Natural killer cell (primary cell): ENCODE measurements around the gene LRRC30. TPM values are rescaled to one million over a fixed set of nuclear protein-coding genes. Genes with fewer than 3 reads are reported as not detected.

Experiments used
- ATAC-seq, 3 donors: fragments of 150-1000 bp in 2 of 3; fragments of 200-7000 bp in 1 of 3; cut with Tn5 transposase; 1 replicate in 1 of 3; 2 replicates in 2 of 3; pipeline ENCODE4 v1.10.0; 2021; ENCODE audit warnings: mild to moderate bottlenecking in 2 of 3, moderate library complexity in 2 of 3
- DNase-seq, 2 donors: peaks; one replicate each; pipeline versions ENCODE4 v3.0.0 to v3.0.0-alpha.2; 2013 to 2021; ENCODE audit warnings: mixed read lengths in 1 of 2
- H3K27ac ChIP-seq: one replicate; pipeline ENCODE4 v1.5.1; 2013; ENCODE audit warnings: mild to moderate bottlenecking, low read length
- H3K27me3 ChIP-seq: one replicate; pipeline ENCODE4 v1.6.1; 2013; ENCODE audit warnings: low read length; ENCODE audit not compliant: control insufficient read depth, insufficient read depth
- H3K36me3 ChIP-seq: one replicate; pipeline ENCODE4 v1.6.1; 2013; ENCODE audit warnings: low read length; ENCODE audit not compliant: control insufficient read depth, insufficient read depth
- H3K4me1 ChIP-seq: one replicate; pipeline ENCODE4 v1.6.1; 2013; ENCODE audit warnings: low read length; ENCODE audit not compliant: control insufficient read depth, insufficient read depth
- H3K4me3 ChIP-seq: one replicate; pipeline ENCODE4 v1.5.1; 2013; ENCODE audit warnings: low read length
- H3K9me3 ChIP-seq: one replicate; pipeline ENCODE4 v1.6.1; 2013; ENCODE audit warnings: low read length; ENCODE audit not compliant: control insufficient read depth, insufficient read depth
- H3K27ac Mint-ChIP-seq, 2 donors: one replicate each; pipeline ENCODE4 v1.8.0; 2022; ENCODE audit warnings: mild to moderate bottlenecking in 2 of 2, mixed read lengths in 2 of 2, moderate library complexity in 1 of 2
- H3K27me3 Mint-ChIP-seq, 2 donors: one replicate each; pipeline ENCODE4 v1.8.0; 2022; ENCODE audit warnings: low read depth in 2 of 2, mixed read lengths in 2 of 2
- H3K36me3 Mint-ChIP-seq: one replicate; pipeline ENCODE4 v1.8.0; 2022; ENCODE audit warnings: mixed read lengths
- H3K4me1 Mint-ChIP-seq, 2 donors: one replicate each; pipeline ENCODE4 v1.8.0; 2022; ENCODE audit warnings: mixed read lengths in 2 of 2
- H3K4me3 Mint-ChIP-seq: one replicate; pipeline ENCODE4 v1.8.0; 2022; ENCODE audit warnings: mild to moderate bottlenecking, moderate library complexity, mixed read lengths
- H3K9me3 Mint-ChIP-seq, 2 donors: one replicate each; pipeline ENCODE4 v1.8.0; 2022; ENCODE audit warnings: mixed read lengths in 2 of 2
- CTCF ChIP-seq: fragments of 200-600 bp; IDR thresholded peaks from one replicate; pipeline ENCODE4 v1.8.0; 2022; ENCODE audit warnings: antibody characterized with exemption
- WGBS: methylation state at CpG from one replicate; pipeline ENCODE4 v1.1.7; 2013; ENCODE audit warnings: missing lambda C conversion rate; ENCODE audit not compliant: insufficient coverage; 5-methylcytosine and 5-hydroxymethylcytosine counted together
- intact Hi-C: fragments of 100-400 bp; cut with micrococcal nuclease; formaldehyde crosslinking; loops from one replicate; pipeline ENCODE4 v1.14.2; 2022
- total RNA-seq, 4 donors: library from RNA; stranded (reverse); fragments of 120-200 nt in 1 of 4; gene quantifications; one replicate each; pipeline versions ENCODE4 v1.2.3 to v1.2.4, GENCODE V29; 2013 to 2022

LRRC30 gene
- total RNA-seq, 3 donors from 2014 or later (not counting 1 experiment from before 2014, with no cell fraction given), result not detected

GRCh38 chr18:7273301-7273921, 42.5 kb downstream of the LRRC30 start:
- ATAC-seq (peak in 1 of 3 donors; percentile 31), DNase-seq (no peak)
- intact Hi-C loops, result no loop called here
- Mint-ChIP-seq H3K27ac (no peak overlapping the region), H3K36me3 (no peaks in the 10 kb centered on the region), H3K9me3 (no peaks in the 10 kb centered on the region), H3K4me1 (no peaks in the 10 kb centered on the region), H3K27me3 (no peaks in the 10 kb centered on the region), H3K4me3 (no peak overlapping the region)
- H3K4me3 ChIP-seq, result no peak overlapping the region
- no peaks in the 10 kb centered on the region for H3K9me3 ChIP-seq
- 49% methylated on average over 12 of the region's 12 CpGs for WGBS
- no peaks in the 10 kb centered on the region for H3K27me3 ChIP-seq
- peaks cover 4% of the 10 kb centered on the region for H3K4me1 ChIP-seq
- TF ChIP-seq CTCF, result no peak
- H3K36me3 ChIP-seq, result no peaks in the 10 kb centered on the region
- H3K27ac ChIP-seq, result no peak overlapping the region

GRCh38 chr18:7281579-7281978, 50.7 kb downstream of the LRRC30 start:
- Histone ChIP-seq H3K4me3 (no peak overlapping the region), H3K36me3 (no peaks in the 10 kb centered on the region), H3K27ac (no peak overlapping the region), H3K27me3 (no peaks in the 10 kb centered on the region), H3K9me3 (no peaks in the 10 kb centered on the region), H3K4me1 (no peaks in the 10 kb centered on the region)
- 87% methylated on average over 2 of the region's 2 CpGs for WGBS
- DNase-seq (no peak), ATAC-seq (no peak)
- TF ChIP-seq CTCF, result no peak
- intact Hi-C loops, result no loop called here
- Mint-ChIP-seq H3K4me1 (no peaks in the 10 kb centered on the region), H3K36me3 (no peaks in the 10 kb centered on the region), H3K4me3 (no peak overlapping the region), H3K27ac (no peak overlapping the region), H3K27me3 (no peaks in the 10 kb centered on the region), H3K9me3 (peaks cover 0 to 2% of the 10 kb centered on the region in 2 donors)

Other genes with a start within 250 kb of the LRRC30 start
- not detected for gene LAMA1, start 113.3 kb upstream of the LRRC30 start, total RNA-seq